GM12878 (cell line): ENCODE data around the gene CENPQ. TPM values are rescaled to one million over a fixed set of nuclear protein-coding genes. Genes with fewer than 3 reads are reported as not detected.

Experiments used
- ATAC-seq: fragments of 200-7000 bp; cut with Tn5 transposase; 3 replicates; pipeline ENCODE4 v1.9.1; 2020; ENCODE audit warnings: mild to moderate bottlenecking, moderate library complexity
- BruUV-seq: library from RNA; stranded (reverse); fragments of 400-500 nt; replicated peaks from 2 replicates; lab custom pipeline; 2021; lab: Mats Ljungman, UMichigan
- CTCF ChIA-PET: fragments of 300-600 bp; sonication (Branson Sonifier 250); formaldehyde crosslinking; extraction: SDS; loops from one replicate; lab custom pipeline; 2021; ENCODE audit warnings: inconsistent platforms; lab: Yijun Ruan, JAX
- POLR2A ChIA-PET: fragments of 350-600 bp; formaldehyde crosslinking; extraction: SDS; loops from one replicate; lab custom pipeline; 2021; ENCODE audit warnings: inconsistent platforms; lab: Charles Lee
- RAD21 ChIA-PET: fragments of 300-600 bp; sonication (Branson Sonifier 250); formaldehyde crosslinking; loops from one replicate; lab custom pipeline; 2023; ENCODE audit warnings: antibody characterized with exemption; ENCODE audit not compliant: unreplicated experiment; lab: Charles Lee
- SMC1A ChIA-PET: fragments of 300-600 bp; sonication (Branson Sonifier 250); formaldehyde crosslinking; loops from one replicate; lab custom pipeline; 2023; ENCODE audit not compliant: unreplicated experiment, uncharacterized antibody; lab: Charles Lee
- DNase-seq: peaks from one replicate; pipeline ENCODE4 v3.0.0-alpha.2; 2011; ENCODE audit warnings: low read depth, low spot score
- FAIRE-seq: peaks from 3 replicates; lab custom pipeline; 2011; peaks lifted over from hg19 to GRCh38; lab: Jason Lieb, UNC
- H2AFZ ChIP-seq: 2 replicates; pipeline ENCODE4 v1.6.0; 2011; ENCODE audit warnings: low read depth, low read length, control low read depth; ENCODE audit not compliant: control insufficient read depth
- H3K27ac ChIP-seq: 2 replicates; pipeline ENCODE4 v1.5.1; 2011; ENCODE audit warnings: control low read depth; ENCODE audit not compliant: control insufficient read depth, insufficient read depth
- H3K27me3 ChIP-seq, 2 experiments: replicated peaks in 1 of 2; 2 replicates each; pipeline versions ENCODE4 v1.6.0 to v1.6.1; 2011; ENCODE audit warnings: low read length in 1 of 2; ENCODE audit not compliant: control insufficient read depth in 2 of 2, insufficient read depth in 2 of 2
- H3K36me3 ChIP-seq, 2 experiments: 2 replicates each; pipeline ENCODE4 v1.5.1; 2011; ENCODE audit warnings: low read length in 1 of 2; ENCODE audit not compliant: control insufficient read depth in 2 of 2, insufficient read depth in 2 of 2
- H3K4me1 ChIP-seq: 2 replicates; pipeline ENCODE4 v1.6.1; 2011; ENCODE audit warnings: mild to moderate bottlenecking, low read length, moderate library complexity, mixed read lengths; ENCODE audit not compliant: control insufficient read depth, insufficient read depth
- H3K4me2 ChIP-seq: 2 replicates; pipeline ENCODE4 v1.6.0; 2011; ENCODE audit warnings: control low read depth; ENCODE audit not compliant: control insufficient read depth, insufficient read depth
- H3K4me3 ChIP-seq: fragments of 200-600 bp; sonication (generic); 2 replicates; pipeline ENCODE4 v1.5.1; 2016
- H3K79me2 ChIP-seq: 2 replicates; pipeline ENCODE4 v1.6.0; 2011; ENCODE audit warnings: low read length; ENCODE audit not compliant: control insufficient read depth, insufficient read depth
- H3K9ac ChIP-seq: 2 replicates; pipeline ENCODE4 v1.8.0; 2011; ENCODE audit warnings: low read length, control low read depth, mixed read lengths; ENCODE audit not compliant: control insufficient read depth, insufficient read depth
- H3K9me3 ChIP-seq: replicated peaks from 3 replicates; pipeline ENCODE4 v1.5.1; 2011; ENCODE audit warnings: mild to moderate bottlenecking, low read length; ENCODE audit not compliant: control insufficient read depth, insufficient read depth
- H4K20me1 ChIP-seq: 2 replicates; pipeline ENCODE4 v1.6.0; 2011; ENCODE audit not compliant: control insufficient read depth, insufficient read depth
- BHLHE40 ChIP-seq, 2 experiments: fragments of 450-650 bp in 1 of 2; IDR thresholded peaks; 2 replicates each; pipeline ENCODE4 v1.6.1; 2011 to 2017; ENCODE audit warnings: low read depth in 2 of 2, borderline replicate concordance in 1 of 2, improper control_type of control experiment in 1 of 2, low read length in 1 of 2, mild to moderate bottlenecking in 1 of 2
- CBX5 ChIP-seq: sonication (generic); IDR thresholded peaks from 2 replicates; pipeline ENCODE4 v1.6.1; 2016; ENCODE audit warnings: low read depth, moderate library complexity, mild to moderate bottlenecking, inconsistent platforms
- DPF2 ChIP-seq: fragments of 450-650 bp; IDR thresholded peaks from 2 replicates; pipeline ENCODE4 v1.6.1; 2017; ENCODE audit warnings: mild to moderate bottlenecking
- ESRRA ChIP-seq: IDR thresholded peaks from 2 replicates; pipeline ENCODE4 v1.6.1; 2012; ENCODE audit warnings: mild to moderate bottlenecking, low read length, improper control_type of control experiment
- HCFC1 ChIP-seq: fragments of 150-350 bp; IDR thresholded peaks from 2 replicates; pipeline ENCODE4 v1.6.1; 2014; ENCODE audit warnings: low read length
- HDGF ChIP-seq: fragments of 450-650 bp; IDR thresholded peaks from 2 replicates; pipeline ENCODE4 v1.6.1; 2016; ENCODE audit warnings: antibody characterized with exemption
- MEF2B ChIP-seq: fragments of 450-650 bp; IDR thresholded peaks from 2 replicates; pipeline ENCODE4 v1.6.1; 2018; ENCODE audit warnings: mild to moderate bottlenecking, moderate library complexity; ENCODE audit not compliant: partially characterized antibody, poor library complexity, severe bottlenecking
- NR2C1 ChIP-seq: fragments of 450-650 bp; IDR thresholded peaks from 2 replicates; pipeline ENCODE4 v1.6.1; 2017; ENCODE audit warnings: antibody characterized with exemption, mild to moderate bottlenecking, moderate library complexity
- PAX8 ChIP-seq: fragments of 450-650 bp; IDR thresholded peaks from 2 replicates; pipeline ENCODE4 v1.6.1; 2017; ENCODE audit warnings: mild to moderate bottlenecking, moderate library complexity
- POLR2A ChIP-seq: IDR thresholded peaks from 2 replicates; pipeline ENCODE4 v1.6.1; 2011; ENCODE audit warnings: low read depth, mild to moderate bottlenecking, low read length
- RAD51 ChIP-seq: fragments of 450-650 bp; IDR thresholded peaks from 2 replicates; pipeline ENCODE4 v1.6.1; 2016; ENCODE audit warnings: moderate library complexity, mild to moderate bottlenecking, inconsistent platforms
- RB1 ChIP-seq: fragments of 450-650 bp; formaldehyde crosslinking; IDR thresholded peaks from 2 replicates; pipeline ENCODE4 v1.6.1; 2017; ENCODE audit warnings: mild to moderate bottlenecking, borderline replicate concordance
- RUNX3 ChIP-seq: IDR thresholded peaks from 2 replicates; pipeline ENCODE4 v1.6.1; 2012; ENCODE audit warnings: low read length, inconsistent platforms
- TCF12 ChIP-seq: IDR thresholded peaks from 2 replicates; pipeline ENCODE4 v1.6.1; 2011; ENCODE audit warnings: low read depth, mild to moderate bottlenecking, low read length
- WGBS: methylation state at CpG from one replicate; pipeline ENCODE4 v1.1.6; 2016; ENCODE audit warnings: low lambda C conversion rate; ENCODE audit not compliant: insufficient replicate concordance, insufficient coverage; ENCODE audit errors: missing lambda C conversion rate; 5-methylcytosine and 5-hydroxymethylcytosine counted together
- in situ Hi-C: fragments of 300-500 bp; cut with MboI; formaldehyde crosslinking; loops from 9 replicates; pipeline ENCODE4 v1.14.3; 2018; ENCODE audit warnings: mixed read lengths
- intact Hi-C: fragments of 100-400 bp; cut with micrococcal nuclease; formaldehyde crosslinking; loops from one replicate; pipeline ENCODE4 v1.14.2; 2022; ENCODE audit not compliant: unreplicated experiment
- polyA plus RNA-seq, 11 experiments: library from polyadenylated mRNA; depleted of rRNA in 4 of 11; unstranded in 6 of 11; stranded (reverse) in 5 of 11; fragments of >200 nt; fragmentation: Nextera tagmentation in 4 of 11; fragmentation: Illumina TruSeq in 1 of 11; extraction: Ambion mirVana in 4 of 11; extraction: Trizol in 1 of 11; gene quantifications; 1 replicate in 1 of 11; 2 replicates in 10 of 11; pipeline versions ENCODE4 v1.2.1 to v1.2.3, GENCODE V29; 2011 to 2016; ENCODE audit warnings: inconsistent platforms in 2 of 11, missing spikeins in 2 of 11, low read depth in 1 of 11
- total RNA-seq, 4 experiments: library from RNA; depleted of rRNA in 3 of 4; stranded (reverse); fragments of >200 nt in 3 of 4; fragmentation: Illumina TruSeq in 1 of 4; extraction: Trizol in 1 of 4; gene quantifications; 2 replicates each; pipeline versions ENCODE4 v1.2.1 to v1.2.3, GENCODE V29; 2013 to 2021
- TF ChIP-seq, protein P1 (sequence below): IDR thresholded peaks from 2 replicates; pipeline ENCODE4 v1.6.1; 2012; ENCODE audit warnings: low read depth, low read length, improper control_type of control experiment
- TF ChIP-seq, protein P2 (sequence below): fragments of 450-650 bp; formaldehyde crosslinking; IDR thresholded peaks from 2 replicates; pipeline ENCODE4 v1.4.0; 2020; ENCODE audit warnings: mild to moderate bottlenecking, moderate library complexity
- TF ChIP-seq, protein P3 (sequence below), 3 experiments: IDR thresholded peaks in 2 of 3; conservative IDR thresholded peaks in 1 of 3; 2 replicates each; pipeline ENCODE4 v1.5.1; 2011; ENCODE audit warnings: low read depth in 3 of 3, low read length in 3 of 3, mild to moderate bottlenecking in 3 of 3, control low read depth in 2 of 3, moderate library complexity in 2 of 3, inconsistent platforms in 1 of 3, mixed read lengths in 1 of 3; ENCODE audit not compliant: control insufficient read depth in 2 of 3, insufficient read depth in 1 of 3; ENCODE audit errors: extremely low read depth in 1 of 3

CENPQ gene
- total and polyA plus RNA-seq, 10 of the 15 experiments (the other 5 are each of a cell fraction or from before 2014, with no cell fraction given): 7.4 to 34.2 (median 17.8) TPM

DNA sequence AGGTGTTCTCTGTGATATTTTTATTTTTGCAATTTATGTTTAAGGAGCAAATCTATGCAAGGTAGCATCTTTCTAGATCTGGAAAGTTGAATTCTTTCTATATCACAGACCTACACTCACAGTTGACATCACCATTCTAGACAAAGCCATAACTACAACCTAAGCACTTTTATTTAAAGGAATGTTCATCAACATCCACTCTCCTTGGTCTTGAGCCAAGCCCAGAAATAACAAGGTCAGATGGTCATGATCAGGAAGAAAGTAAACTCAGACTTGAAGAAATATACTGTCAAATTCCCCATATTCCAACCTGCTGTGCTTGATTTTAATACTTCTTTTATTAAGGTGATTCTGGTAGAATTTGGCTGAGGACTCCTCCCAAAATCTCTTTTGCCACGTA, 32.3 kb upstream of the CENPQ start (continued):
- TF ChIP-seq BHLHE40 (IDR thresholded peaks at IDR 0.05; ENCODE audit: borderline replicate concordance in 1 of 2, low read depth in 2 of 2, low read length in 1 of 2): no peak
- TF ChIP-seq NR2C1: no peak
- TF ChIP-seq TCF12: no peak
- TF ChIP-seq, protein P1, sequence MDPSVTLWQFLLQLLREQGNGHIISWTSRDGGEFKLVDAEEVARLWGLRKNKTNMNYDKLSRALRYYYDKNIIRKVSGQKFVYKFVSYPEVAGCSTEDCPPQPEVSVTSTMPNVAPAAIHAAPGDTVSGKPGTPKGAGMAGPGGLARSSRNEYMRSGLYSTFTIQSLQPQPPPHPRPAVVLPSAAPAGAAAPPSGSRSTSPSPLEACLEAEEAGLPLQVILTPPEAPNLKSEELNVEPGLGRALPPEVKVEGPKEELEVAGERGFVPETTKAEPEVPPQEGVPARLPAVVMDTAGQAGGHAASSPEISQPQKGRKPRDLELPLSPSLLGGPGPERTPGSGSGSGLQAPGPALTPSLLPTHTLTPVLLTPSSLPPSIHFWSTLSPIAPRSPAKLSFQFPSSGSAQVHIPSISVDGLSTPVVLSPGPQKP: no peak
- no peak for TF ChIP-seq RUNX3
- no peak for TF ChIP-seq POLR2A
- TF ChIP-seq, protein P2, sequence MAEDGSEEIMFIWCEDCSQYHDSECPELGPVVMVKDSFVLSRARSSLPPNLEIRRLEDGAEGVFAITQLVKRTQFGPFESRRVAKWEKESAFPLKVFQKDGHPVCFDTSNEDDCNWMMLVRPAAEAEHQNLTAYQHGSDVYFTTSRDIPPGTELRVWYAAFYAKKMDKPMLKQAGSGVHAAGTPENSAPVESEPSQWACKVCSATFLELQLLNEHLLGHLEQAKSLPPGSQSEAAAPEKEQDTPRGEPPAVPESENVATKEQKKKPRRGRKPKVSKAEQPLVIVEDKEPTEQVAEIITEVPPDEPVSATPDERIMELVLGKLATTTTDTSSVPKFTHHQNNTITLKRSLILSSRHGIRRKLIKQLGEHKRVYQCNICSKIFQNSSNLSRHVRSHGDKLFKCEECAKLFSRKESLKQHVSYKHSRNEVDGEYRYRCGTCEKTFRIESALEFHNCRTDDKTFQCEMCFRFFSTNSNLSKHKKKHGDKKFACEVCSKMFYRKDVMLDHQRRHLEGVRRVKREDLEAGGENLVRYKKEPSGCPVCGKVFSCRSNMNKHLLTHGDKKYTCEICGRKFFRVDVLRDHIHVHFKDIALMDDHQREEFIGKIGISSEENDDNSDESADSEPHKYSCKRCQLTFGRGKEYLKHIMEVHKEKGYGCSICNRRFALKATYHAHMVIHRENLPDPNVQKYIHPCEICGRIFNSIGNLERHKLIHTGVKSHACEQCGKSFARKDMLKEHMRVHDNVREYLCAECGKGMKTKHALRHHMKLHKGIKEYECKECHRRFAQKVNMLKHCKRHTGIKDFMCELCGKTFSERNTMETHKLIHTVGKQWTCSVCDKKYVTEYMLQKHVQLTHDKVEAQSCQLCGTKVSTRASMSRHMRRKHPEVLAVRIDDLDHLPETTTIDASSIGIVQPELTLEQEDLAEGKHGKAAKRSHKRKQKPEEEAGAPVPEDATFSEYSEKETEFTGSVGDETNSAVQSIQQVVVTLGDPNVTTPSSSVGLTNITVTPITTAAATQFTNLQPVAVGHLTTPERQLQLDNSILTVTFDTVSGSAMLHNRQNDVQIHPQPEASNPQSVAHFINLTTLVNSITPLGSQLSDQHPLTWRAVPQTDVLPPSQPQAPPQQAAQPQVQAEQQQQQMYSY (CRISPR knock-in tag): no peak
- no peak for TF ChIP-seq DPF2
- no peak for TF ChIP-seq HCFC1
- TF ChIP-seq, all 136 proteins: peak for 0

DNA sequence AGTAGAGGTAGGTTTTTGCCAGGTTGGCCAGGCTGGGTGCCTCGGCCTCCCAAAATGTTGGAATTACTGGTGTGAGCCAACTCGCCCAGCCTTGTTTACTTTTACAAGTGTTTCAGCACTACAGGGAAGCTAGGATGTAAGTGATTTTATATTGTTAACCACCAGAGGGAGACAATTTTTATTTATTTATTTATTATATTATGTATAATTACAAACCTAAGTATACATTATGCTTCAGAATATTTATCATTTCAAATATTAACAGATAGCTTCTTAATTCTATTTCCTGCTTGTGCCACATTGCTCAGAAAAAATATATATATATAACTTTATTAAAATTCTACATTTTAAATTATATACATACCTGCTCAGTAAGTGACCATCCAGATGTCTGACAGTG, 9.9 kb upstream of the CENPQ start:
- TF ChIP-seq HDGF (no peak), PAX8 (no peak), MEF2B (no peak), ESRRA (no peak), CBX5 (no peak), RAD51 (no peak), RB1 (no peak)
- TF ChIP-seq, protein P3, sequence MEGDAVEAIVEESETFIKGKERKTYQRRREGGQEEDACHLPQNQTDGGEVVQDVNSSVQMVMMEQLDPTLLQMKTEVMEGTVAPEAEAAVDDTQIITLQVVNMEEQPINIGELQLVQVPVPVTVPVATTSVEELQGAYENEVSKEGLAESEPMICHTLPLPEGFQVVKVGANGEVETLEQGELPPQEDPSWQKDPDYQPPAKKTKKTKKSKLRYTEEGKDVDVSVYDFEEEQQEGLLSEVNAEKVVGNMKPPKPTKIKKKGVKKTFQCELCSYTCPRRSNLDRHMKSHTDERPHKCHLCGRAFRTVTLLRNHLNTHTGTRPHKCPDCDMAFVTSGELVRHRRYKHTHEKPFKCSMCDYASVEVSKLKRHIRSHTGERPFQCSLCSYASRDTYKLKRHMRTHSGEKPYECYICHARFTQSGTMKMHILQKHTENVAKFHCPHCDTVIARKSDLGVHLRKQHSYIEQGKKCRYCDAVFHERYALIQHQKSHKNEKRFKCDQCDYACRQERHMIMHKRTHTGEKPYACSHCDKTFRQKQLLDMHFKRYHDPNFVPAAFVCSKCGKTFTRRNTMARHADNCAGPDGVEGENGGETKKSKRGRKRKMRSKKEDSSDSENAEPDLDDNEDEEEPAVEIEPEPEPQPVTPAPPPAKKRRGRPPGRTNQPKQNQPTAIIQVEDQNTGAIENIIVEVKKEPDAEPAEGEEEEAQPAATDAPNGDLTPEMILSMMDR (IDR thresholded peaks at IDR 0.05 in 2 of 3, conservative IDR thresholded peaks at IDR 0.05 in 1 of 3; ENCODE audit: control insufficient read depth in 2 of 3, extremely low read depth in 1 of 3, insufficient read depth in 1 of 3, low read depth in 3 of 3, low read length in 3 of 3): peak in 2 of 3 experiments; percentile 15 to 24; a peak in 1 of 6 replicates
- ATAC-seq: 0 out of 3 replicates have a peak, but pooled peaks have one; percentile 46
- RAD21 ChIA-PET: no interaction called here
- Histone ChIP-seq H3K9me3 (no peaks in the 10 kb centered on the region), H3K36me3 (peaks cover 0 to 2% of the 10 kb centered on the region in 2 experiments; a peak in 1 of 4 replicates), H3K4me1 (no peaks in the 10 kb centered on the region; the same call in 1 of the 2 replicates), H3K27ac (no peak overlapping the region), H3K9ac (no peak overlapping the region), H3K4me3 (no peak overlapping the region), H3K27me3 (no peaks in the 10 kb centered on the region), H3K4me2 (no peak overlapping the region), H2AFZ (no peak overlapping the region), H4K20me1 (no peaks in the 10 kb centered on the region), H3K79me2 (no peaks in the 10 kb centered on the region)
- FAIRE-seq: no peak
- in situ Hi-C loops: no loop called here
- CTCF ChIA-PET: interaction anchor here (0.9 to 1.3 kb wide), 4 partner anchors 9 to 15 kb away, joined by 3 to 7 read pairs (median 4); no protein-coding TSS in a partner anchor
- no TSS peak for BruUV-seq
- 68% methylated on average over 2 of the region's 2 CpGs for WGBS
- no peak for DNase-seq
- SMC1A ChIA-PET: interaction anchor here (1.4 kb wide), 1 partner anchor 9 kb away, joined by 5 read pairs; no protein-coding TSS in a partner anchor
- intact Hi-C loops: no loop called here
- POLR2A ChIA-PET: no interaction called here
